Upper lobe of left lung (tissue), 6 donors: ENCODE data around the gene AAR2. TPM values are rescaled to one million over a fixed set of nuclear protein-coding genes. Genes with fewer than 3 reads are reported as not detected.

ENCODE experiments used
- ATAC-seq, 2 donors: fragments of 200-7000 bp; cut with Tn5 transposase; one replicate each; pipeline ENCODE4 v1.9.1; 2022; ENCODE audit warnings: mild to moderate bottlenecking in 2 of 2, moderate library complexity in 2 of 2; ENCODE audit not compliant: low FRiP score in 2 of 2
- DNase-seq, 2 donors: peaks; one replicate each; pipeline ENCODE4 v3.0.0-alpha.2; 2019 to 2020
- H3K27ac ChIP-seq, 4 donors: fragments of 200-600 bp; sonication (generic); one replicate each; pipeline ENCODE4 v1.5.1; 2016 to 2019
- H3K27me3 ChIP-seq, 4 donors: fragments of 200-600 bp; sonication (generic); one replicate each; pipeline ENCODE4 v1.5.1; 2017 to 2019
- H3K36me3 ChIP-seq, 4 donors: fragments of 200-600 bp; sonication (generic); one replicate each; pipeline ENCODE4 v1.5.1; 2016 to 2019
- H3K4me1 ChIP-seq, 4 donors: fragments of 200-600 bp; sonication (generic); one replicate each; pipeline ENCODE4 v1.5.1; 2018 to 2019
- H3K4me3 ChIP-seq, 4 donors: fragments of 200-600 bp; sonication (generic); one replicate each; pipeline ENCODE4 v1.5.1; 2017 to 2019; ENCODE audit warnings: mild to moderate bottlenecking in 2 of 4, moderate library complexity in 1 of 4
- H3K9me3 ChIP-seq, 4 donors: fragments of 200-600 bp; sonication (generic); one replicate each; pipeline ENCODE4 v1.5.1; 2018 to 2019
- CTCF ChIP-seq, 6 experiments: fragments of 450-650 bp in 4 of 6; fragments of 200-600 bp in 2 of 6; sonication (generic) in 2 of 6; IDR thresholded peaks; one replicate each; pipeline ENCODE4 v1.5.1; 2016 to 2019; ENCODE audit warnings: antibody characterized with exemption in 6 of 6
- EP300 ChIP-seq, 4 donors: sonication (generic); formaldehyde crosslinking; IDR thresholded peaks; one replicate each; pipeline ENCODE4 v1.5.1; 2017; ENCODE audit warnings: antibody characterized with exemption in 4 of 4, control low read depth in 2 of 4
- POLR2A ChIP-seq, 4 donors: fragments of 450-650 bp; IDR thresholded peaks; one replicate each; pipeline ENCODE4 v1.5.1; 2016 to 2017; ENCODE audit warnings: antibody characterized with exemption in 4 of 4, mild to moderate bottlenecking in 2 of 4
- POLR2AphosphoS5 ChIP-seq, 2 donors: sonication (generic); formaldehyde crosslinking; IDR thresholded peaks; one replicate each; pipeline ENCODE4 v1.5.1; 2017; ENCODE audit warnings: antibody characterized with exemption in 2 of 2
- WGBS, 2 donors: methylation state at CpG; one replicate each; pipeline ENCODE4 v1.1.5; 2017 to 2018; 5-methylcytosine and 5-hydroxymethylcytosine counted together
- total RNA-seq, 6 donors: library from RNA; depleted of rRNA in 4 of 6; stranded (reverse); fragments of >200 nt in 4 of 6; gene quantifications; one replicate each; pipeline versions ENCODE4 v1.1.0 to v1.2.1, GENCODE V29; 2016 to 2021
- donor health status: DM: no; HTN: no; CAD: no; lungs with moderate emphysema.
- donor health status: DM: no; HTN: yes; CAD: no; lungs with severe emphysema.

Gene AAR2
- total RNA-seq, 6 donors from 2014 or later: 19.9 to 42.0 (median 25.3) TPM

GRCh38 chr20:36277546-36277945 lies 41.3 kb downstream of the AAR2 start:
- TF ChIP-seq CTCF (IDR thresholded peaks at IDR 0.05) (no peak), POLR2A (IDR thresholded peaks at IDR 0.05) (no peak), EP300 (IDR thresholded peaks at IDR 0.05) (no peak), POLR2AphosphoS5 (IDR thresholded peaks at IDR 0.05) (no peak)

GRCh38 chr20:36279362-36279761 lies 43.1 kb downstream of the AAR2 start:
- ATAC-seq (no peak), DNase-seq (no peak)
- Histone ChIP-seq H3K27ac (no peak overlapping the region), H3K4me1 (no peaks in the 10 kb centered on the region), H3K9me3 (no peaks in the 10 kb centered on the region), H3K4me3 (no peak overlapping the region), H3K36me3 (no peaks in the 10 kb centered on the region), H3K27me3 (peaks cover 0 to 1% (median 0%) of the 10 kb centered on the region in 4 donors)
- WGBS, 2 donors: 57 to 83% methylated on average over 4 to 5 of the region's 5 CpGs
- TF ChIP-seq CTCF (IDR thresholded peaks at IDR 0.05): no peak
- no peak for TF ChIP-seq EP300 (IDR thresholded peaks at IDR 0.05)
- no peak for TF ChIP-seq POLR2AphosphoS5 (IDR thresholded peaks at IDR 0.05)
- no peak for TF ChIP-seq POLR2A (IDR thresholded peaks at IDR 0.05)

More at GRCh38 chr20:36277546-36277945, 41.3 kb downstream of the AAR2 start:
- no peaks in the 10 kb centered on the region for H3K4me1 ChIP-seq
- WGBS, 2 donors: 67 to 71% methylated on average over 6 to 9 of the region's 9 CpGs
- no peaks in the 10 kb centered on the region for H3K36me3 ChIP-seq
- H3K9me3 ChIP-seq: no peaks in the 10 kb centered on the region
- H3K4me3 ChIP-seq: no peak overlapping the region
- no peak overlapping the region for H3K27ac ChIP-seq
- ATAC-seq: no peak
- no peak for DNase-seq
- peaks cover 0 to 2% (median 0%) of the 10 kb centered on the region in 4 donors for H3K27me3 ChIP-seq

- H3K9me3 ChIP-seq: no peaks in the 10 kb centered on the region
- H3K4me3 ChIP-seq: no peak overlapping the region
- no peaks in the 10 kb centered on the region for H3K27me3 ChIP-seq
- 70 to 78% methylated on average over 3 to 6 of the region's 6 CpGs for WGBS, 2 donors
- ATAC-seq (no peak), DNase-seq (no peak)
- H3K4me1 ChIP-seq: no peaks in the 10 kb centered on the region
- no peaks in the 10 kb centered on the region for H3K36me3 ChIP-seq
- no peak overlapping the region for H3K27ac ChIP-seq
- TF ChIP-seq POLR2A (IDR thresholded peaks at IDR 0.05) (no peak), POLR2AphosphoS5 (IDR thresholded peaks at IDR 0.05) (no peak), EP300 (IDR thresholded peaks at IDR 0.05) (no peak), CTCF (IDR thresholded peaks at IDR 0.05) (no peak)
These were observed 43.5 kb downstream of the AAR2 start for GRCh38 chr20:36279776-36280175.

GRCh38 chr20:36281785-36282380 lies 45.6 kb downstream of the AAR2 start:
- Histone ChIP-seq H3K9me3 (no peaks in the 10 kb centered on the region), H3K27ac (no peak overlapping the region), H3K27me3 (no peaks in the 10 kb centered on the region), H3K4me3 (no peak overlapping the region), H3K4me1 (no peaks in the 10 kb centered on the region), H3K36me3 (no peaks in the 10 kb centered on the region)
- 81 to 86% methylated on average over 10 of the region's 10 CpGs for WGBS, 2 donors
- ATAC-seq: no peak
- no peak for DNase-seq
- TF ChIP-seq CTCF (IDR thresholded peaks at IDR 0.05) (no peak), POLR2A (IDR thresholded peaks at IDR 0.05) (no peak), POLR2AphosphoS5 (IDR thresholded peaks at IDR 0.05) (no peak), EP300 (IDR thresholded peaks at IDR 0.05) (no peak)

GRCh38 chr20:36284751-36285150 lies 48.5 kb downstream of the AAR2 start:
- no peaks in the 10 kb centered on the region for H3K4me1 ChIP-seq
- no peak for DNase-seq
- TF ChIP-seq EP300 (IDR thresholded peaks at IDR 0.05) (no peak), POLR2A (IDR thresholded peaks at IDR 0.05) (no peak), POLR2AphosphoS5 (IDR thresholded peaks at IDR 0.05) (no peak), CTCF (IDR thresholded peaks at IDR 0.05) (no peak)
- no peak overlapping the region for H3K27ac ChIP-seq
- no peaks in the 10 kb centered on the region for H3K27me3 ChIP-seq
- no peak for ATAC-seq
- WGBS, 2 donors: 83 to 93% methylated on average over 5 of the region's 5 CpGs
- no peaks in the 10 kb centered on the region for H3K9me3 ChIP-seq
- no peaks in the 10 kb centered on the region for H3K36me3 ChIP-seq
- H3K4me3 ChIP-seq: no peak overlapping the region
